ENCODE measurements around the gene PRDM11.

The PRDM11 gene

GRCh38 chr11:45258982-45259530, 112.6 kb downstream of the PRDM11 start:
- DNase-seq (ENCODE audit: low read depth in 4 of 4, low spot score in 1 of 4) = no peak

- DNase-seq (ENCODE audit: low read depth in 4 of 4, low spot score in 1 of 4) = no peak
These were observed 113.2 kb downstream of the PRDM11 start for GRCh38 chr11:45259592-45259991.

GRCh38 chr11:45260071-45260470, 113.6 kb downstream of the PRDM11 start:
- no peak for DNase-seq (ENCODE audit: low read depth in 4 of 4, low spot score in 1 of 4)

- DNase-seq (ENCODE audit: low read depth in 4 of 4, low spot score in 1 of 4) = no peak
These were observed 116.5 kb downstream of the PRDM11 start for GRCh38 chr11:45262900-45263299.

- DNase-seq (ENCODE audit: low read depth in 4 of 4, low spot score in 1 of 4) = no peak
These were observed 117.3 kb downstream of the PRDM11 start for GRCh38 chr11:45263773-45264172.

GRCh38 chr11:45264839-45265515, 118.5 kb downstream of the PRDM11 start:
- DNase-seq (ENCODE audit: low read depth in 4 of 4, low spot score in 1 of 4) = no peak

GRCh38 chr11:45265969-45266675, 119.7 kb downstream of the PRDM11 start:
- DNase-seq (ENCODE audit: low read depth in 4 of 4, low spot score in 1 of 4) = no peak

GRCh38 chr11:45266676-45267020, 120.2 kb downstream of the PRDM11 start:
- no peak for DNase-seq (ENCODE audit: low read depth in 4 of 4, low spot score in 1 of 4)

- peak in 2 of 4 experiments; percentile 10 to 19 for DNase-seq (ENCODE audit: low read depth in 4 of 4, low spot score in 1 of 4)
These were observed 120.6 kb downstream of the PRDM11 start for GRCh38 chr11:45267052-45267451.

- DNase-seq (ENCODE audit: low read depth in 4 of 4, low spot score in 1 of 4) = no peak
These were observed 121.3 kb downstream of the PRDM11 start for GRCh38 chr11:45267652-45268299.

GRCh38 chr11:45269678-45270077, 123.2 kb downstream of the PRDM11 start:
- DNase-seq (ENCODE audit: low read depth in 4 of 4, low spot score in 1 of 4) = no peak

- DNase-seq (ENCODE audit: low read depth in 4 of 4, low spot score in 1 of 4) = no peak
These were observed 124.7 kb downstream of the PRDM11 start for GRCh38 chr11:45270946-45271716.

- no peak for DNase-seq (ENCODE audit: low read depth in 4 of 4, low spot score in 1 of 4)
These were observed 126.3 kb downstream of the PRDM11 start for GRCh38 chr11:45272701-45273100.

- no peak for DNase-seq (ENCODE audit: low read depth in 4 of 4, low spot score in 1 of 4)
These were observed 127.1 kb downstream of the PRDM11 start for GRCh38 chr11:45273509-45273908.

- DNase-seq (ENCODE audit: low read depth in 4 of 4, low spot score in 1 of 4) = no peak
These were observed 127.8 kb downstream of the PRDM11 start for GRCh38 chr11:45274206-45274605.

- no peak for DNase-seq (ENCODE audit: low read depth in 4 of 4, low spot score in 1 of 4)
These were observed 129.4 kb downstream of the PRDM11 start for GRCh38 chr11:45275828-45276227.

GRCh38 chr11:45278714-45279113, 132.3 kb downstream of the PRDM11 start:
- no peak for DNase-seq (ENCODE audit: low read depth in 4 of 4, low spot score in 1 of 4)

GRCh38 chr11:45279645-45280044, 133.2 kb downstream of the PRDM11 start:
- no peak for DNase-seq (ENCODE audit: low read depth in 4 of 4, low spot score in 1 of 4)

- no peak for DNase-seq (ENCODE audit: low read depth in 4 of 4, low spot score in 1 of 4)
These were observed 134.0 kb downstream of the PRDM11 start for GRCh38 chr11:45280449-45280848.

GRCh38 chr11:45282081-45282480, 135.6 kb downstream of the PRDM11 start:
- DNase-seq (ENCODE audit: low read depth in 4 of 4, low spot score in 1 of 4) = no peak
